Caco-2 (cell line): Measurements from ENCODE around the gene RAD51B. TPM values are rescaled to one million over a fixed set of nuclear protein-coding genes. Genes with fewer than 3 reads are reported as not detected.

Source experiments
- BruUV-seq: library from RNA; stranded (reverse); fragments of 400-500 nt; replicated peaks from 2 replicates; lab custom pipeline; 2021; lab: Mats Ljungman, UMichigan
- CTCF ChIA-PET: fragments of 300-600 bp; sonication (Branson Sonifier 250); formaldehyde crosslinking; loops from one replicate; lab custom pipeline; 2022; ENCODE audit warnings: antibody characterized with exemption; lab: Charles Lee
- POLR2A ChIA-PET: fragments of 300-600 bp; sonication (Branson Sonifier 250); formaldehyde crosslinking; loops from one replicate; lab custom pipeline; 2022; ENCODE audit warnings: antibody characterized with exemption; lab: Charles Lee
- DNase-seq, 2 experiments: peaks; one replicate each; pipeline versions ENCODE4 v3.0.0 to v3.0.0-alpha.2; 2020 to 2022
- H3K27me3 ChIP-seq: replicated peaks from 2 replicates; pipeline ENCODE4 v1.6.0; 2011; ENCODE audit warnings: low read length; ENCODE audit not compliant: control insufficient read depth, insufficient read depth
- H3K36me3 ChIP-seq: 2 replicates; pipeline ENCODE4 v1.5.1; 2011; ENCODE audit warnings: low read length; ENCODE audit not compliant: control insufficient read depth, insufficient read depth
- H3K4me1 ChIP-seq: fragments of 250-450 bp; sonication (Bioruptor Pico); 2 replicates; pipeline ENCODE4 v1.5.1; 2020; ENCODE audit warnings: mild to moderate bottlenecking
- H3K4me3 ChIP-seq: 2 replicates; pipeline ENCODE4 v1.5.1; 2011; ENCODE audit warnings: low read depth, mild to moderate bottlenecking, control low read depth, low read length
- H3K9me3 ChIP-seq: fragments of 250-450 bp; sonication (Bioruptor Pico); 2 replicates; pipeline ENCODE4 v1.5.1; 2020; ENCODE audit warnings: mild to moderate bottlenecking, moderate library complexity
- H3K27ac Mint-ChIP-seq: one replicate; pipeline ENCODE4 v1.8.0; 2022; ENCODE audit warnings: mixed read lengths; ENCODE audit not compliant: unreplicated experiment
- H3K27me3 Mint-ChIP-seq: one replicate; pipeline ENCODE4 v1.8.0; 2022; ENCODE audit warnings: mixed read lengths; ENCODE audit not compliant: insufficient read depth, unreplicated experiment
- H3K36me3 Mint-ChIP-seq: one replicate; pipeline ENCODE4 v1.8.0; 2022; ENCODE audit warnings: mild to moderate bottlenecking, mixed read lengths; ENCODE audit not compliant: insufficient read depth, unreplicated experiment
- H3K4me1 Mint-ChIP-seq: one replicate; pipeline ENCODE4 v1.8.0; 2022; ENCODE audit warnings: low read depth, mixed read lengths; ENCODE audit not compliant: unreplicated experiment
- H3K4me3 Mint-ChIP-seq: one replicate; pipeline ENCODE4 v1.8.0; 2022; ENCODE audit warnings: mild to moderate bottlenecking, moderate library complexity, mixed read lengths; ENCODE audit not compliant: unreplicated experiment
- H3K9me3 Mint-ChIP-seq: one replicate; pipeline ENCODE4 v1.8.0; 2022; ENCODE audit warnings: mixed read lengths; ENCODE audit not compliant: unreplicated experiment
- CTCF ChIP-seq, 2 experiments: fragments of 200-600 bp in 1 of 2; IDR thresholded peaks; 1 replicate in 1 of 2; 2 replicates in 1 of 2; pipeline versions ENCODE4 v1.5.1 to v1.8.0; 2011 to 2022; ENCODE audit warnings: antibody characterized with exemption in 1 of 2, control low read depth in 1 of 2, inconsistent platforms in 1 of 2, low read depth in 1 of 2, low read length in 1 of 2, mild to moderate bottlenecking in 1 of 2, moderate library complexity in 1 of 2; ENCODE audit not compliant: insufficient read depth in 1 of 2, severe bottlenecking in 1 of 2, unreplicated experiment in 1 of 2
- intact Hi-C: fragments of 100-400 bp; cut with micrococcal nuclease; formaldehyde crosslinking; loops from one replicate; pipeline ENCODE4 v1.10.0; 2022; ENCODE audit not compliant: unreplicated experiment
- total RNA-seq: library from RNA; stranded (reverse); gene quantifications from 2 replicates; pipeline ENCODE4 v1.2.3, GENCODE V29; 2022

RAD51B gene
- total RNA-seq, 1 experiment from 2014 or later, result 16.7 TPM

GRCh38 chr14:68222154-68222553 lies 402.6 kb downstream of the RAD51B start:
- Mint-ChIP-seq H3K4me3 (no peak overlapping the region), H3K27me3 (no peaks in the 10 kb centered on the region), H3K27ac (no peak overlapping the region), H3K36me3 (no peaks in the 10 kb centered on the region), H3K4me1 (peaks cover 9% of the 10 kb centered on the region), H3K9me3 (no peaks in the 10 kb centered on the region)
- H3K36me3 ChIP-seq, result no peaks in the 10 kb centered on the region
- H3K9me3 ChIP-seq, result no peaks in the 10 kb centered on the region
- H3K27me3 ChIP-seq, result no peaks in the 10 kb centered on the region
- CTCF ChIA-PET, result no interaction called here
- no peak overlapping the region for H3K4me3 ChIP-seq
- no peak for TF ChIP-seq CTCF (IDR thresholded peaks at IDR 0.05; ENCODE audit: insufficient read depth in 1 of 2, low read depth in 1 of 2, low read length in 1 of 2, severe bottlenecking in 1 of 2, unreplicated experiment in 1 of 2)
- POLR2A ChIA-PET, result no interaction called here
- intact Hi-C loops, result no loop called here
- BruUV-seq, result no TSS peak
- peaks cover 8% of the 10 kb centered on the region; the same call in 1 of the 2 replicates for H3K4me1 ChIP-seq
- DNase-seq, result no peak

- Histone ChIP-seq H3K4me1 (peaks cover 8% of the 10 kb centered on the region; the same call in 1 of the 2 replicates), H3K36me3 (no peaks in the 10 kb centered on the region), H3K9me3 (no peaks in the 10 kb centered on the region), H3K27me3 (no peaks in the 10 kb centered on the region), H3K4me3 (no peak overlapping the region)
- ChIA-PET CTCF (no interaction called here), POLR2A (no interaction called here)
- BruUV-seq, result no TSS peak
- Mint-ChIP-seq H3K4me1 (peaks cover 7% of the 10 kb centered on the region), H3K36me3 (no peaks in the 10 kb centered on the region), H3K27me3 (no peaks in the 10 kb centered on the region), H3K27ac (no peak overlapping the region), H3K4me3 (no peak overlapping the region), H3K9me3 (no peaks in the 10 kb centered on the region)
- no peak for DNase-seq
- TF ChIP-seq CTCF (IDR thresholded peaks at IDR 0.05; ENCODE audit: insufficient read depth in 1 of 2, low read depth in 1 of 2, low read length in 1 of 2, severe bottlenecking in 1 of 2, unreplicated experiment in 1 of 2), result no peak
- intact Hi-C loops, result no loop called here
Observed at GRCh38 chr14:68222726-68223125, 403.1 kb downstream of the RAD51B start.

- H3K9me3 ChIP-seq, result no peaks in the 10 kb centered on the region
- Mint-ChIP-seq H3K27me3 (no peaks in the 10 kb centered on the region), H3K27ac (no peak overlapping the region), H3K9me3 (no peaks in the 10 kb centered on the region), H3K4me3 (no peak overlapping the region), H3K36me3 (no peaks in the 10 kb centered on the region), H3K4me1 (peaks cover 7% of the 10 kb centered on the region)
- peaks cover 8% of the 10 kb centered on the region; the same call in 1 of the 2 replicates for H3K4me1 ChIP-seq
- no peaks in the 10 kb centered on the region for H3K36me3 ChIP-seq
- TF ChIP-seq CTCF (IDR thresholded peaks at IDR 0.05; ENCODE audit: insufficient read depth in 1 of 2, low read depth in 1 of 2, low read length in 1 of 2, severe bottlenecking in 1 of 2, unreplicated experiment in 1 of 2), result no peak
- H3K4me3 ChIP-seq, result no peak overlapping the region
- no peak for DNase-seq
- H3K27me3 ChIP-seq, result no peaks in the 10 kb centered on the region
- no TSS peak for BruUV-seq
- intact Hi-C loops, result no loop called here
- ChIA-PET POLR2A (no interaction called here), CTCF (no interaction called here)
Observed at GRCh38 chr14:68223631-68224030, 404.1 kb downstream of the RAD51B start.
